K562 (cell line): ENCODE results near the gene OPCML. TPM values are rescaled to one million over a fixed set of nuclear protein-coding genes. Genes with fewer than 3 reads are reported as not detected.
A peak's percentile ranks its signal among the peaks of the same experiment; 100 is the strongest.

Experiments used
- ATAC-seq: fragments of 200-7000 bp; cut with Tn5 transposase; 3 replicates; pipeline ENCODE4 v1.9.1; 2020; ENCODE audit warnings: moderate library complexity
- BruUV-seq: library from RNA; stranded (reverse); fragments of 400-500 nt; replicated peaks from 2 replicates; lab custom pipeline; 2021; lab: Mats Ljungman, UMichigan
- CTCF ChIA-PET: fragments of 300-600 bp; formaldehyde crosslinking; extraction: SDS; loops from one replicate; lab custom pipeline; 2021; ENCODE audit warnings: low intra/inter-chr PET ratio; lab: Yijun Ruan, JAX
- POLR2A ChIA-PET: fragments of 300-600, 350-650 bp; sonication (Branson Sonifier 250); formaldehyde crosslinking; extraction: SDS; loops from one replicate; lab custom pipeline; 2021; ENCODE audit warnings: antibody characterized with exemption, inconsistent platforms; lab: Yijun Ruan, JAX
- DNase-seq, 4 experiments: peaks; one replicate each; pipeline versions ENCODE4 v3.0.0 to v3.0.0-alpha.2; 2011 to 2018; ENCODE audit warnings: low spot score in 3 of 4, mixed read lengths in 3 of 4; ENCODE audit errors: extremely low read depth in 1 of 4
- FAIRE-seq: peaks from 2 replicates; lab custom pipeline; 2011; peaks lifted over from hg19 to GRCh38; lab: Jason Lieb, UNC
- H2AFZ ChIP-seq: 2 replicates; pipeline ENCODE4 v1.6.0; 2011; ENCODE audit warnings: low read depth, low read length, control low read depth, inconsistent platforms
- H3K27ac ChIP-seq: fragments of 200-600 bp; 3 replicates; pipeline ENCODE4 v1.8.0; 2011; ENCODE audit warnings: low read depth, mild to moderate bottlenecking, control low read depth, inconsistent platforms, low read length, moderate library complexity, mixed read lengths; ENCODE audit errors: extremely low read depth
- H3K27me3 ChIP-seq, 2 experiments: fragments of 300-600 bp in 1 of 2; 2 replicates in 1 of 2; 3 replicates in 1 of 2; pipeline versions ENCODE4 v1.6.0 to v1.8.0; 2011; ENCODE audit warnings: inconsistent platforms in 2 of 2, low read length in 2 of 2, mild to moderate bottlenecking in 1 of 2, mixed read lengths in 1 of 2, moderate library complexity in 1 of 2; ENCODE audit not compliant: control insufficient read depth in 2 of 2, insufficient read depth in 2 of 2
- H3K36me3 ChIP-seq: fragments of 300-600 bp; 3 replicates; pipeline ENCODE4 v1.8.0; 2011; ENCODE audit warnings: mild to moderate bottlenecking, low read length, inconsistent platforms; ENCODE audit not compliant: control insufficient read depth, insufficient read depth
- H3K4me1 ChIP-seq, 2 experiments: fragments of 200-600 bp in 1 of 2; replicated peaks in 1 of 2; 2 replicates in 1 of 2; 3 replicates in 1 of 2; pipeline versions ENCODE4 v1.5.1 to v1.8.0; 2011; ENCODE audit warnings: inconsistent platforms in 2 of 2, low read length in 2 of 2, mild to moderate bottlenecking in 1 of 2, mixed read lengths in 1 of 2, moderate library complexity in 1 of 2; ENCODE audit not compliant: control insufficient read depth in 2 of 2, insufficient read depth in 2 of 2
- H3K4me2 ChIP-seq: 2 replicates; pipeline ENCODE4 v1.6.1; 2011; ENCODE audit warnings: low read length, control low read depth, inconsistent platforms, mixed read lengths; ENCODE audit not compliant: insufficient read depth
- H3K4me3 ChIP-seq: fragments of 200-600 bp; sonication (generic), shearing (Covaris generic); 2 replicates; pipeline ENCODE4 v1.5.1; 2016; ENCODE audit warnings: control low read depth, inconsistent platforms
- H3K79me2 ChIP-seq: fragments of 200-600 bp; 3 replicates; pipeline ENCODE4 v1.8.0; 2011; ENCODE audit warnings: low read length, inconsistent platforms; ENCODE audit not compliant: control insufficient read depth, insufficient read depth
- H3K9ac ChIP-seq, 2 experiments: 2 replicates each; pipeline versions ENCODE4 v1.6.0 to v1.6.1; 2011; ENCODE audit warnings: low read depth in 2 of 2, low read length in 2 of 2, control low read depth in 1 of 2, inconsistent platforms in 1 of 2, mild to moderate bottlenecking in 1 of 2, mixed read lengths in 1 of 2; ENCODE audit not compliant: insufficient read depth in 1 of 2
- H3K9me1 ChIP-seq: one replicate; pipeline ENCODE4 v1.6.0; 2011; ENCODE audit warnings: inconsistent platforms, mild to moderate bottlenecking, low read length, moderate library complexity; ENCODE audit not compliant: control insufficient read depth, insufficient read depth
- H3K9me3 ChIP-seq: replicated peaks from 2 replicates; pipeline ENCODE4 v1.5.1; 2011; ENCODE audit warnings: low read depth, low read length, inconsistent platforms; ENCODE audit not compliant: control insufficient read depth, insufficient read depth
- H4K20me1 ChIP-seq: replicated peaks from 2 replicates; pipeline ENCODE4 v1.6.1; 2011; ENCODE audit warnings: low read length, inconsistent platforms, mixed read lengths; ENCODE audit not compliant: control insufficient read depth, insufficient read depth
- EGR1 ChIP-seq: fragments of 450-650 bp; conservative IDR thresholded peaks from 2 replicates; pipeline ENCODE4 v1.6.1; 2017; ENCODE audit warnings: mild to moderate bottlenecking
- JUNB ChIP-seq: fragments of 450-650 bp; formaldehyde crosslinking; conservative IDR thresholded peaks from 2 replicates; pipeline ENCODE4 v1.4.0; 2020; ENCODE audit warnings: mild to moderate bottlenecking
- NR2C2 ChIP-seq, 2 experiments: fragments of 200-800 bp in 1 of 2; sonication (Bioruptor generic) in 1 of 2; sonication (generic) in 1 of 2; formaldehyde crosslinking in 1 of 2; IDR thresholded peaks; 2 replicates each; pipeline versions ENCODE4 v1.6.1 to v1.8.0; 2016 to 2022; ENCODE audit warnings: mild to moderate bottlenecking in 1 of 2, missing compliant biosample characterization in 1 of 2, missing genetic modification characterization in 1 of 2, missing genetic modification reagents in 1 of 2
- whole genome bisulfite sequencing: fragments of 100-300 bp; shearing (Covaris generic); methylation state at CpG from one replicate; pipeline ENCODE4 v1.1.6; 2016; ENCODE audit warnings: low coverage, mixed read lengths; ENCODE audit not compliant: insufficient coverage; ENCODE audit errors: missing lambda C conversion rate; 5-methylcytosine and 5-hydroxymethylcytosine counted together
- in situ Hi-C: fragments of 300-500 bp; cut with MboI; formaldehyde crosslinking; loops from 4 replicates; pipeline ENCODE4 v1.15.0; 2018; ENCODE audit warnings: inconsistent platforms, mixed read lengths
- intact Hi-C: fragments of 100-400 bp; cut with micrococcal nuclease; formaldehyde crosslinking; loops from 2 replicates; pipeline ENCODE4 v1.14.2; 2022
- polyA plus RNA-seq, 8 experiments: library from polyadenylated mRNA; depleted of rRNA in 4 of 8; stranded (reverse) in 5 of 8; unstranded in 3 of 8; fragments of >200 nt; fragmentation: Nextera tagmentation in 2 of 8; fragmentation: Illumina TruSeq in 1 of 8; extraction: Ambion mirVana in 2 of 8; extraction: Trizol in 1 of 8; gene quantifications; 2 replicates each; pipeline versions ENCODE4 v1.2.1 to v1.2.3, GENCODE V29; 2011 to 2014; ENCODE audit warnings: inconsistent platforms in 1 of 8, missing spikeins in 1 of 8
- total RNA-seq, 7 experiments: library from RNA; depleted of rRNA in 6 of 7; stranded (reverse); fragments of >200 nt in 6 of 7; fragmentation: Illumina TruSeq in 2 of 7; extraction: Trizol in 2 of 7; gene quantifications; 2 replicates each; pipeline versions ENCODE4 v1.2.1 to v1.2.3, GENCODE V29; 2011 to 2021; ENCODE audit warnings: low replicate concordance in 1 of 7

OPCML gene
- total and polyA plus RNA-seq, 9 of the 15 experiments (the other 6 are each of a cell fraction or from before 2014, with no cell fraction given), result not detected

GRCh38 chr11:133326332-133326731 is 206.0 kb downstream of the OPCML start:
- Histone ChIP-seq H2AFZ (no peak overlapping the region), H3K9me1 (no peaks in the 10 kb centered on the region), H3K27me3 (no peaks in the 10 kb centered on the region), H3K9me3 (no peaks in the 10 kb centered on the region), H3K4me2 (no peak overlapping the region), H3K36me3 (no peaks in the 10 kb centered on the region), H3K4me1 (no peaks in the 10 kb centered on the region), H3K27ac (no peak overlapping the region), H3K79me2 (no peaks in the 10 kb centered on the region), H3K9ac (no peak overlapping the region), H3K4me3 (no peak overlapping the region), H4K20me1 (no peaks in the 10 kb centered on the region)
- BruUV-seq, result no TSS peak
- no peak for ATAC-seq
- DNase-seq, result no peak
- 10% methylated on average over 2 of the region's 2 CpGs for WGBS
- in situ Hi-C loops, result no loop called here
- ChIA-PET CTCF (no interaction called here), POLR2A (no interaction called here)
- intact Hi-C loops, result no loop called here
- FAIRE-seq, result no peak
- TF ChIP-seq JUNB (CRISPR knock-in tag), result no peak
- TF ChIP-seq EGR1, result 0 out of 2 replicates have a peak, but pooled peaks have one; percentile 23

DNA sequence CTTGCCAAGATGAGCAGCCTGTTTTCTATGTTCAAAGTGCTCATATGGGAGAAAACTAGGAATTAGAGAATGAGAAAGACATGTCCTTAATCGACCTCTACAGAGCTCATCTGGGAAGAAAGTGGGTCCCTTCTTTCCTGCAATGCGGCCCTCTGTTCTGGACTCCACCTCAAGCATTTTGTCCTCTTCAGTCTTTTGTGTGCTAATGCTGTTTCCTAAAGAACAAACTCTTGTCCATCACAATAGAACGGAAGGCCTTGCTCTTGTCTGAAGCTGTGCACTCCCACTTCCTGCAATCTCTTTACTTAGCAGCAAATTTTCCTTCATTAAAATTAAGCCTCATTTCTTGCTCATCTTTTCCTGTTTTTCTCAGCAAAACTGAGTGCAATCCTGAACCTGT is 206.6 kb downstream of the OPCML start:
- Histone ChIP-seq H3K9me3 (no peaks in the 10 kb centered on the region), H3K27ac (no peak overlapping the region), H3K27me3 (no peaks in the 10 kb centered on the region), H3K9ac (no peak overlapping the region), H3K79me2 (no peaks in the 10 kb centered on the region), H2AFZ (no peak overlapping the region), H3K4me1 (no peaks in the 10 kb centered on the region), H3K9me1 (no peaks in the 10 kb centered on the region), H3K4me3 (no peak overlapping the region), H3K4me2 (no peak overlapping the region), H4K20me1 (no peaks in the 10 kb centered on the region), H3K36me3 (no peaks in the 10 kb centered on the region)
- FAIRE-seq, result no peak
- no peak for TF ChIP-seq NR2C2 (CRISPR knock-in tag; IDR thresholded peaks at IDR 0.05)
- no peak for TF ChIP-seq NR2C2 (tag; IDR thresholded peaks at IDR 0.05)
- intact Hi-C loops (no loop called here), in situ Hi-C loops (no loop called here)
- CTCF ChIA-PET, result no interaction called here
- 0% methylated on average over 3 of the region's 3 CpGs for WGBS
- ATAC-seq, result no peak
- no peak for DNase-seq
- BruUV-seq, result no TSS peak
- POLR2A ChIA-PET, result no interaction called here
